GM20000 (cell line): ENCODE results near the gene NEB.
A peak's percentile ranks its signal among the peaks of the same experiment; 100 is the strongest.

ENCODE experiments used
- DNase-seq: peaks from one replicate; pipeline ENCODE4 v3.0.0; 2012; ENCODE audit warnings: low spot score
- CTCF ChIP-seq: IDR thresholded peaks from 2 replicates; pipeline ENCODE4 v1.5.1; 2012; ENCODE audit warnings: mild to moderate bottlenecking, control low read depth; ENCODE audit errors: extremely low read depth, missing control alignments

The NEB gene

GRCh38 chr2:151691631-151692030 is 42.6 kb downstream of the NEB start:
- TF ChIP-seq CTCF, result peak; percentile 5
- DNase-seq, result no peak

GRCh38 chr2:151688719-151689118 is 45.6 kb downstream of the NEB start:
- DNase-seq, result no peak
- no peak for TF ChIP-seq CTCF

- no peak for DNase-seq
- no peak for TF ChIP-seq CTCF
Observed at GRCh38 chr2:151682459-151683003, 51.7 kb downstream of the NEB start.

GRCh38 chr2:151681051-151681450 is 53.2 kb downstream of the NEB start:
- no peak for TF ChIP-seq CTCF
- no peak for DNase-seq

GRCh38 chr2:151679994-151680393 is 54.3 kb downstream of the NEB start:
- TF ChIP-seq CTCF, result no peak

GRCh38 chr2:151678849-151679248 is 55.4 kb downstream of the NEB start:
- DNase-seq, result no peak
- TF ChIP-seq CTCF, result no peak

More at GRCh38 chr2:151679994-151680393, 54.3 kb downstream of the NEB start:
- DNase-seq, result no peak

GRCh38 chr2:151673016-151673415 is 61.3 kb downstream of the NEB start:
- TF ChIP-seq CTCF, result no peak
- DNase-seq, result no peak
